ENCODE data around the gene GDPD2.

GDPD2 gene

DNA sequence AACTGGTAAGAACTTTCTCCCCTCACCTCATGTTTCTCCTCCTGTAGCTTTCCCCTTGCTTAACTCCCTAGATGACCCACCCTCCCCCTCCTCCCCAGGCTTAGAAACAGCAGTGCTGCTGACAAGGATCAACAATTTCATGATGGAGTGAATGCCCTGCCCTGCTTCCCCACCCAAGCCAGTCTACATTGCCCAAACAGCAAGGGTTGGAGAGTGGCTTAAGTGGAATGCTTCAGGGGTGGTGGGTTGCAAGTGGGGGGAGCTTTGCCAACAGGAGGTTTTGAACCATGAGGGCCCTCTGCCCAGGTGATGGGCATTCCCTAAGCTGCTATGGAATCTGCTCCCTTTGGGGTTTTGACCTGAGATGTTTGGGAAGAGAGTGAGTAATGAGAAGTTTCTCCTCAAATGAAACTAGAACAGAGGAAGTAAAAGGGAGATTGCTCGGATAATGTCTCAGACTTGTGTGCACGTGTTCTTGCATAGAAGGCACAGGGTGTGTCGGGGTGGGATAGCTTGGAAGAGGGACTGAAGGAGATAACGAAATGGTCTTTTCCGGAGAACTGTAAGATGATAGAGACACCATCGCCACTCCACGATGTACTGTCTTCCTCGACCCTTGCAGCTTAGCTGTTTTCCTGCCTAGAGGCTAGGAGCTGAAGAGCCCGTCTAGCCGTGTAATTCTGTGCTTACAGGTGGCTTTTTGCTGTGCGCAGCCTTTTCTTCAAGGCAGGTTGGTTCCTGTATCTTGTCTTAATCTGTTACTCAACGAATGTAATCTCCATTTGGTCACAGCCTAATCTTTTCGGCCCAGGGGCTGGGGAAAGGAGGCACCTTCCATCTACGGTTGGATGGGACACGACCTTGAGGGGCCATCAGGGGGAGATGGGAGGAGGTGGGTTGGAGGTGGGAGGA is 10.1 kb downstream of the GDPD2 start:
- no peak for TF ChIP-seq GATA2 (IDR thresholded peaks at IDR 0.05; ENCODE audit: low read depth, low read length)
- no peak for TF ChIP-seq GATA3 (IDR thresholded peaks at IDR 0.05; ENCODE audit: low read depth, low read length)

DNA sequence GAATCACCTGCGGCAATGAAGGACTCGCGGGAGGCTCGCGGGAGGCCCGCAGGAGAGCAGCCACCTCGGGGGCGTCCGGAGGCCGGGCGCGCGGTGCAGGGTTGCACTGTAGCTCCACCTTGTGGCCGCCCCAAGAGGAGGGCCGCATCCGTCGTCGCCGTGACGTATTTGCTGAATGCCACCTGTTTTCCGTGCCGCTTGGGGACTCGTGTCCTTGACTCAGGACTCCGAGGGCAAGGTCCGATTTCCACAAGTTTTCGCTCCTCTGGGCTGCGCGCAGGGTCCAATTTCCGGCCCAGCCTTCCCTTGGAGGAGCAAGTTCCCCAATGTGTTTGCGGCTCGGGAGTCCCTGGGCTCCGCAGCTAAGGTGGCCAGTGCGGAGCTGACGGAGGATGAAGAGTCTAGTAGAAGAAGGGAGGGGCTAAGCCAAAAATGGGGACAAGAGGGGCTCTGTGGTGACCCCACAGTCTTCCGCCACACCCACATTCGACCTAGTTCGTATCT is 10.8 kb downstream of the GDPD2 start:
- TF ChIP-seq GATA2 (IDR thresholded peaks at IDR 0.05; ENCODE audit: low read depth, low read length) (no peak), GATA3 (IDR thresholded peaks at IDR 0.05; ENCODE audit: low read depth, low read length) (no peak)

GRCh38 chrX:70434352-70434866 is 11.3 kb downstream of the GDPD2 start:
- no peak for TF ChIP-seq GATA3 (IDR thresholded peaks at IDR 0.05; ENCODE audit: low read depth, low read length)
- TF ChIP-seq GATA2 (IDR thresholded peaks at IDR 0.05; ENCODE audit: low read depth, low read length): no peak

DNA sequence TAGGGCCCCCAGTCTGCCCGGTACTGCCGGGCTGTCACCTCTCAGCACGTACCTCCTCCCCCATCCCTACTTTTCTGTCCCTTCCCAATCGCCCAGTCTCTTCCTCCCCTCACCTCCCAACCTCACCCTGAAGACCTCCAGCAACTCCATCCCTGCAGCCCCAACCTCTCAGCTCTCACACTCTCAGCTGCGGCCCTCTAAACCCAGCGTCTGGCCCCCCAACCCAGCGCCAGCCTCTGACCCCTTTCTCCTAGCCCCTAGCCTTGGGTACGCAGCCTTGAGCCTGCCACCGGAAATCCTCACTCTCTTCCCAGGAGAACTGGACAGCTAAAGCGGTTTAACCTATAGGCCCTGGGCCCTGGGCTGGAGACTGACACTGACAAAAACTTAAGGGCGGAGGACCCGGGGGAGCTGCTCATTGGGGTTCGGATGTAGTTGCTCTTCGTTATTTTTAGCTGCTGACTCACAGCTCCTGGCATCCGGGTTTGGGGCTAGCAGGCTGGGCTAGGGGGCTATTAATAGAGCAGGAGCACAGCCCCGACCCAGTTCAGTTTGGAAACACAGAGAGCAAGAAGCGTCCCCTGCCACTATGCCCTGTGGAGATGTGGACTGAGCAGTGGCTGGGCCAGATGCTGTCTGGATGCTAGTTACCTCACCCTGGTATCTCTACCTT is 11.9 kb downstream of the GDPD2 start:
- TF ChIP-seq GATA2 (IDR thresholded peaks at IDR 0.05; ENCODE audit: low read depth, low read length): no peak
- TF ChIP-seq GATA3 (IDR thresholded peaks at IDR 0.05; ENCODE audit: low read depth, low read length): no peak

DNA sequence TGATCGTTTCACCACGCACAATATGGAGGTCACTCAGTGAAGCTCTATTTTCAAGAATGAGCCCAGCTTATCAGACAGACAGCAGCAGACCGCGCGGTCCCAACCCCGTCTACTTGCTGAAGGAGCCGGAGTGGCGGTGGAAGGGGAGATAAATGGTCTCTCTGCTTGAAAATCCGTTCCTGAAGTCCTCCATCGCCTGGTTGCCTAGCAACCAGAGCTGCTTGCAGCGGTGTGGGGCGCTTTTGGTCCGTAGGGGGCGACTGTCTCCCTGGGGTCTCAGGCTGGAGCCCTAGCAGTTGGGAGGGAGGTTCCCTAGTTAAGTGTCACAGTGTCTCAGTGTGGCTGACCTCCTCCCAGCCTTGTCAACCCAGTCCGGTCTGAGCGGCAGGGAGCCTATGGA is 13.2 kb downstream of the GDPD2 start:
- no peak for TF ChIP-seq GATA2 (IDR thresholded peaks at IDR 0.05; ENCODE audit: low read depth, low read length)
- no peak for TF ChIP-seq GATA3 (IDR thresholded peaks at IDR 0.05; ENCODE audit: low read depth, low read length)

DNA sequence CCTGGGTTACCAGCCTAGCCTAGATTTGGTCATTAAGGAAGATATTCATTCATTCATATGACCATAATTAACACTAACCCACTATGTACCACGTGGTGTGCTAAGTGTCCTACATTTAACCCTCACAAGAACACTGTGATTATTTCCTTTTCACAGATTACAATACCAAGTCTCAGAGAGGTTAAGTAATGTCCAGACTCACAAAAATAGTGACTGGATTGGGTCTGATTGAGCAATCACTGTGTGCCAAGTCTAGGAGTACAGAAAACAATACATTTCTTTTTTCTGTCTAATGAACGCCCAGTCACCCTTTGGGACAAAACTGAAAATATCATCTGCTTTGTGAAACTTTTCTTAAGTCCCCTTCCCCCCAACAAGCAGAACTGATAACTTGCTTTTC is 13.9 kb downstream of the GDPD2 start:
- TF ChIP-seq GATA3 (IDR thresholded peaks at IDR 0.05; ENCODE audit: low read depth, low read length): no peak
- no peak for TF ChIP-seq GATA2 (IDR thresholded peaks at IDR 0.05; ENCODE audit: low read depth, low read length)

- no peak for TF ChIP-seq GATA2 (IDR thresholded peaks at IDR 0.05; ENCODE audit: low read depth, low read length)
- no peak for TF ChIP-seq GATA3 (IDR thresholded peaks at IDR 0.05; ENCODE audit: low read depth, low read length)
These were observed 15.0 kb downstream of the GDPD2 start for GRCh38 chrX:70437921-70438665.

DNA sequence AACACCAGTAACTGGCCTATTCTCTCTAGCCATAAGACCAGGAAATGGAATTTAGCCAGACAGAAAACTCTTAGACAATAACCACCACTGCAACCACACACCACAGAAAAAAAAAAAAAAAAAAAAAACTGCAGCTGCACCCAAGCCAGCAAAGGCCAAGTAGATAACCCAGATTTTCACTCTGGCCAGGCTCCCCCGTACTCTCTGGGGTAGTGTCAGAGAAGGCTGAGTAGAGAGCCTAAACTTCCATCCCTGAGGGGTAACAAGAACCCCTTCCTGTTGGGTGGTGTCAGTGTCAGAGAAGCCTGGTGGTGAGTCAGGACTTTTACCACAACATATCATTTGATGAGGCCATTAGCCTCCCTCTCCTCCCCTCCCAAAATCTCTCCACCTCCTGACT is 15.9 kb downstream of the GDPD2 start:
- no peak for TF ChIP-seq GATA3 (IDR thresholded peaks at IDR 0.05; ENCODE audit: low read depth, low read length)
- TF ChIP-seq GATA2 (IDR thresholded peaks at IDR 0.05; ENCODE audit: low read depth, low read length): no peak

DNA sequence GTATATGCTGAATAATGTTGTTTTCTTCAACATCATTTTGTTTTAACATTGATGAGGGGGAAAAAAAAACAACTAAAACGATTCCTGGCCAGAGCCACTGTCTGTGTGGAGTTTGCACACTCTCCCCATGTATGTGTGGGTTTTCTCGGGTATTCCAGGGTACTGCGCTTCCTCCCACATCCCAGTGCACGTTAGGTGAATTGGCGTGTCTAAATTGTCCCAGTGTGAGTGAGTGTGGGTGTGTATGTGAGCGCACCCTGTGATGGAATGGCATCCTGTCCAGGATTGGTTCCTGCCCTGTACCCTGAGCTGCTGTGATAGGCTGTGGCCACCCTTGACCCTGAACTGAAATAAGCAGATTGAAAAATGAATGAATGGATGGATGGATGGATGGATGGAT is 19.1 kb downstream of the GDPD2 start:
- no peak for TF ChIP-seq GATA3 (IDR thresholded peaks at IDR 0.05; ENCODE audit: low read depth, low read length)
- TF ChIP-seq GATA2 (IDR thresholded peaks at IDR 0.05; ENCODE audit: low read depth, low read length): no peak

GRCh38 chrX:70444326-70444945 is 21.3 kb downstream of the GDPD2 start, which contains the start of gene DLG3:
DLG3 (plus strand) TSS chrX:70444835; CDS start chrX:70445202, 367 bp downstream.
- no peak for TF ChIP-seq GATA2 (IDR thresholded peaks at IDR 0.05; ENCODE audit: low read depth, low read length)
- TF ChIP-seq GATA3 (IDR thresholded peaks at IDR 0.05; ENCODE audit: low read depth, low read length): no peak

GRCh38 chrX:70444946-70445656 is 22.0 kb downstream of the GDPD2 start:
- no peak for TF ChIP-seq GATA2 (IDR thresholded peaks at IDR 0.05; ENCODE audit: low read depth, low read length)
- no peak for TF ChIP-seq GATA3 (IDR thresholded peaks at IDR 0.05; ENCODE audit: low read depth, low read length)

- TF ChIP-seq GATA2 (IDR thresholded peaks at IDR 0.05; ENCODE audit: low read depth, low read length): no peak
- TF ChIP-seq GATA3 (IDR thresholded peaks at IDR 0.05; ENCODE audit: low read depth, low read length): no peak
These were observed 22.8 kb downstream of the GDPD2 start for GRCh38 chrX:70445951-70446350.
